Measurements from ENCODE around the gene RUNX1.

DNA sequence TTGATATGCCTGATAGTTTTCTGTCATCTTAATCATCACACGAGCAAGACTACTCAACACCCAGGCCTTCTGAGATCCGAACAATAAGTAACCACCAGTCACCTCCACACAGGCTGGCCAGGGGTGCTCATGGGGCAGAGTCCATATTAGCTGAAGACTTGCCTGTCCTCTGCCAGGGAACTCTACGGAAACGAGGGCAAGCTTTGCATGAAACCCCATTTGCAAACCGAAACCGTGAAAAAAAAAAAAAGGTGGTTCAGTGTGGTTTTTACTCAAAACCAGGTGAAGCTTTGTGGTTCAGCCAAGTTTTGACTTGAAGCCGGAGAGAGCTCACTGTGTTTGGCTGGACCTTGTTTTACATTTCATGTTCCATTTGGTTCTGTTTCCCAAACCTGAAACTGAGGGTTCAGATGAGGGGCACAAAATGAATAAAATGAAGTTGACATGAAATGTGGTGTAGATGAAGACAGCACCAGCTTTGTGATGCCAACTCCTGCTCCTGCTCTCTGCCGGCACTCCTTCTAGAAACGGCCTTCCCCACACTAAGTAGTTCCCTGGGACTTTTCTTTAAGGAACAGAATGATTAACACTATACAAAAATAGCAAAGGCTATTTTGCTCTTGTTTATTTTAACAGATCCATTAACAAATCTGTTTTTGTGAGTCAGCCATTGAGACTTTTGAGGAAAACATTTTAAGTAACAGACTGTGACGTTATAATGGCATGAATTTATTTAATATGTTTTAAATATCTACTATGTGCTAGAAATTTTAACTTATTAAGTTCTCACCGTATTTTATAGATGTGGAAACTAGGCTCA is 74.7 kb downstream of the RUNX1 start:
- no peak for TF ChIP-seq EZH2 (IDR thresholded peaks at IDR 0.05; ENCODE audit: low read length, unreplicated experiment)
- TF ChIP-seq CTCF (conservative IDR thresholded peaks at IDR 0.05; ENCODE audit: low read depth, low read length) = no peak
